CD4-positive, alpha-beta T cell treated with Interleukin-17A for 4 hours (primary cell): ENCODE measurements around the gene RAPGEF1.
"Not testable (repeated sequence)": the region's sequence is repeated elsewhere in the genome, so short reads cannot be mapped to it uniquely, and the experiment has no call there.

Experiments
- DNase-seq: peaks from one replicate; pipeline ENCODE4 v3.0.0-alpha.2; 2020; ENCODE audit warnings: mixed read lengths

Gene RAPGEF1

DNA sequence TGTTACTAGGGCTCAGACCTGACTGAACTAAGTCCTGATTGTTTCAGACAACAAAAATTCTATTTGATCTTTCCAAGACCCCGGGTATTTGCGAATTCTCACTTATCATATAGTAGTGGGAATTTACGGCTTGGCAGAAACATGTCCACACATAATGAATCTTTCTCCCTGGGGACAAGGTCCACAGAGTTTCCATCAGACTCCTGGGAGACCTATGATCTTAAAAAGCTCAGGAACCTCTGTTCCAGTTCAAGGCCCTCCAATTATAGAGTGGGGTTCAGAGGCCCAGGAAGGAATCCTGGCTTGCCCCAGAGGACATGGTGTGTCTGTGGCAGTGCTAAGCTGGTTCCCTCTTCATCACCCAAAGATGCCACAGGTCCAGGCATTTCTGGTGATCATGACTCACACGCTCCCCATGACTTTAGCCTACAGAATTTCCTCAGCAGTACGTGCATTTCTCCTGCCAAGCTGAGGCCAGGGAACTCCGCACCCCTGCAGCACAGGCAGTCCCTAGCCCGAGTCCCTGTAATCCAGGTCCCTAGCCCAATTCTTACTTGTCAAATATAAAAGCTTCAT, 12.6 kb downstream of the RAPGEF1 start:
- no peak for DNase-seq

- peak; percentile 33 for DNase-seq
Measured at GRCh38 chr9:131724683-131725082, 15.2 kb downstream of the RAPGEF1 start.

DNA sequence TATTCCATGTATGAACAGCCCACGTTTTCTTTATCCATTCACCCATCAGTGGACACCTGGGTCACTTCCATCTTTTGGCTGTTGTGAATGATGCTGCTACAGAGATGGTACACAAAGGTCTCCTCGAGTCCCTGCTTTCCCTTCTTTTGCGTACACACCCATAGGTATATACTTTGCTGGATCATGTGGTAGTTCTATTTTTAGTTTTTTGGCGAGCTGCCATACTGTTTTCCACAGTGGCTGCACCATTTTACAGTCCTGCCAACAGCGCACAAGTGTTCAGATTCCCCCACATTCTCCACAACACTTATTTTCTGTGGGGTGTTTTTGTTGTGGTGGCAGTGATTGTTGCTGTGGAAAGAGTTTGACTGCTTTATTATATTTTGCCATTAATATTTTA, 16.2 kb downstream of the RAPGEF1 start:
- DNase-seq, result no peak

GRCh38 chr9:131722255-131722654, 17.6 kb downstream of the RAPGEF1 start:
- DNase-seq, result no peak

DNA sequence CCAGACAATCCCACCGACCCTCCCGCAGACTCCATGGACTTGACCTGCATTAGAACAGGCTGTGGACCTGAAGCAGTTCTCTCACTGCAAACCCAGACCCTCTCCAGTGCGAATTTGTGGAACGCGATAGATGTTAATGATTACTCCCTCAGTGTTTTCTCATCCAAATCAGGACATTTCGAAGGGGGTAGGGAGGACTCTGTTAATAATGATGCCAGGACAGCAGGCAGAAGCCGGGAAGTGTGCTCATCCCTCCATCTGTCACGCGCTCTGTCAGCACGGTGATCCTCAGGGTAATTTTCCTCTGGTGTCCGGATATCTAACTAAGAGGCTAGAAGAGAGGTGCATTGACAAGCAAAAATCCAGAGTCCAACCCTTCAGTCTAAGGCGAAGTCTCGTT, 18.8 kb downstream of the RAPGEF1 start:
- DNase-seq, result no peak

DNA sequence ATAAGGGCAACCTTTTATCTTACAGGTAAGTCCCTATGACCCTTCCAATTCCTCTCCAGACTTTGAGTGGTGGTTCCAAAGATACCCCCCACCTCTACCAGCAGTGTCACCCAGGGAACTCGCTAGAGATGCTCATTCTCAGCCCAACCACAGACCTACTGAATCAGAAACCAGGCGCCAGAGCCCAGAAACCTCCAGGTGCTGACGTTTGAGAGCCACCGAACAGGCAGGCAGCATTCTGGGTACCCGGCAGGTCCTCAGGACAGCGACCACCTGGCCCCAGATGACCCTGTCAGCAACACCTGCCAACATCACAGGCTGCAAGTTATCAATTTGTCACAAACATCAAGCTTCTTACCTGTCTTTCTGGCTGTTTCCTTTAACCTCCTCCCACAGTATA, 19.5 kb downstream of the RAPGEF1 start:
- DNase-seq, result no peak

- no peak for DNase-seq
Measured at GRCh38 chr9:131719262-131719908, 20.5 kb downstream of the RAPGEF1 start.

DNA sequence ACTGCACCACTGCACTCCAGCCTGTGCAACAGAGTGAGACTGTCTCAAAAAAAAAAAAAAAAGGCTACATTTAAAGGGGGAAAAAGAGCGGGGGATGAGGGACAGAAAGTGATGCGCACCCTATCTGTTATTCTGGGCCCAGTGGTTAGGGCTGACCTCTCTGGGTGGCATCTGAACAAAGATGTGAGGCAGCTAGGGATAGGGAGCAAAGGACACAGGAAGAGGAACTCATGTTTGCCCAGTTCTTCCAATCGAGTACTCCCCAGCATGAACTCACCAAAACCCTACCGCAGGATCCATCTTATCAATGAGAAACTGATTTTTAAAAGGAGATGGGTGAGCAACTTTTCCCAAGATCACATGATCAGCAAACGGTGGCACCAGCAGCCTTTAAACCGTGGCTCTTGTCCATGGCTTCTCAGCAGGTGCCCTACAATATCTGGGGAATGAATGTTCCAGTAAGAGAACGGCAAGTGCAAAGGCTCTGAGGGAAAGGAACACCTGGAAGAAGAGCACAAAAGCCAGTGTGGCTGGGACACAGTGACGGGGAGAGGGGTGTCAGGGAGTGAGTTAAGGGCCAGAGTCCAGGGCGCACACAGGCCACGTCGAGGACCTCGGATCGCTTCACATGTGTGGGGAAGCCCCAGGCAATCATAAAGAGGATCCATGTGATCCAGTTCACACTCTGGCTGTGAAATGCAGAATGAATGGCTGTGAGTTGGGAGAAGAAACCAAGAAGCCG, 22.0 kb downstream of the RAPGEF1 start:
- no peak for DNase-seq

DNA sequence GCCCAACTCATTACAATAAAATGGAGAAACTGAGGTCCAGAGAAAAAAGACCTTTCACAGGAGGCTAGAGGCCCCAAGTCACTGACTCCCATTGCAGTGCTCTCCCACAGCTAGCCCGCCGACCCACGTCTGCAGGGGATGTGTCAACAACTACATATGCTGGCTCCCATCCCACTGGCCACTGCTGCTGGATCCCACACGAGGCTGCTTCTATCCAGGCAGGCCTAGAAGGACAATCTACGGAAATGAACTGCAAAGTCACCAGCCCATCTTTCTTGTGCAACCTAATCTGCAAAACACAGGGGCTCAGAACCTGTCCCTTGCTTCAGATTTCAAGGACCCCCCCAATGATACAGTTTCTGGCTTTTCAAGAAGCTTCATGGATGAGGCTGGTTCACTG, 24.0 kb downstream of the RAPGEF1 start:
- DNase-seq, result no peak

DNA sequence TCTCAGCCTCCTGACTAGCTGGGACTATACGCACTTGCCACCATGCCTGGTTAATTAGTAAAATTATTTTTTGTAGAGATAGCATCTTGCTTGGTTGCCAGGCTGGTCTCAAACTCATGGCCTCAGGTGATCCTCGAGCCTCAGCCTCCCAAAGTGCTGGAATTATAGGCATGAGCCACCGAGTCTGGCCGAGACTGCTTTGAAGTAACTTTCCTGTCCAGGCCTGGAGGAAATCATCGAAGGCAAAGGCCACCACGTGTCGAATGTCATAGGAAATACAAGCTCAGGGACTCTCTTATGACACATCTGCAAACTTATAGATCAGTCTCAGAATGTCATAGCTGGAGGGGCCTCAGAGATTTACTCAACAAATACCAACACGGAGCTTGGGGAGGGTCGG, 25.1 kb downstream of the RAPGEF1 start:
- no peak for DNase-seq

- no peak for DNase-seq
Measured at GRCh38 chr9:131714161-131714646, 25.7 kb downstream of the RAPGEF1 start.

DNA sequence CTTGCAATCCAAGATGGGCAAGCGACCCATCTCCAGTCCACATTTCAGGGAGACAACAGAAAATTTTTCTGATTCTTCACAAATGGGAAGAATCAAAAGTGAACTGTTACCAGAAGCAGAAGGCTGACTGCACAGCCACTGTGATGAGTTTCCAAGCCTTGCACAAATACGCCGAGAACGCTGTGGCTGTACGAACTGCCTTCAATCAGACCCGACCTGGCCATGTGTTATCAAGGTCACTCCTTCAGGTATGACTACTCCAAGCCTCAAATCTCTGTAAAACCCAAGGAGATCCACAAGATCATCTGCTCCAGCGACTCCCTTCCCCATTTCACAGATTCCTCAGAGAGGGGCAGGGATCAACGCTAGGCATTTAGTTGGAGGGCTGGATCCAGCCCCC, 26.9 kb downstream of the RAPGEF1 start:
- DNase-seq, result no peak

DNA sequence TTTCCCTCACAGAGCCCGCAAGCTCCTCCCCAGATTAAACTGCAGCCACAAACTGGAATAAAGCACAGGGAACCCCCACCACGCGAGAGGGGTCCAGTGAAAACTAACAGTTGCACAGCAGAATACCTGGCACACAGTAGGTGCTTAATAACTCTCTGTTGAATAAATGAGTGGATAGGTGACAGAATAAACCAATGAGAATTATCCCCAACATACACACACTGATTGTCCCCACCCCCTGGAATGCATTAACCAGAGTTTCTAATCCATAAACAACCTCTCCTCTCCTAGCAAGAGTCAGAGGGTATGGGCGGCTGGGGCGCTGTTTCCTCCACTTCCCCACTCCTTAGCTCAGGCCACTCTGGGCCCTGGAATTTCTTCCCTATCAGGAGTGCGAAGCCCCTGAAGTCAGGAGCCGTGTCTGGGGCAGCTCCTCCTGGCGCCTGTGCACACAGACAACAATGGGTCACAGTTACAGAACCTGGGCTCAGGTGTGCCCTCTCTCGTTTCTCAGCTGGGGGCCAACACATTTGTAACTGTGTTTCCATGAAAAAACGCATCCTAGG, 27.6 kb downstream of the RAPGEF1 start:
- no peak for DNase-seq

GRCh38 chr9:131709771-131710431, 30.0 kb downstream of the RAPGEF1 start:
- DNase-seq, result peak; percentile 32

GRCh38 chr9:131709010-131709770, 30.7 kb downstream of the RAPGEF1 start:
- DNase-seq, result not testable (repeated sequence)

DNA sequence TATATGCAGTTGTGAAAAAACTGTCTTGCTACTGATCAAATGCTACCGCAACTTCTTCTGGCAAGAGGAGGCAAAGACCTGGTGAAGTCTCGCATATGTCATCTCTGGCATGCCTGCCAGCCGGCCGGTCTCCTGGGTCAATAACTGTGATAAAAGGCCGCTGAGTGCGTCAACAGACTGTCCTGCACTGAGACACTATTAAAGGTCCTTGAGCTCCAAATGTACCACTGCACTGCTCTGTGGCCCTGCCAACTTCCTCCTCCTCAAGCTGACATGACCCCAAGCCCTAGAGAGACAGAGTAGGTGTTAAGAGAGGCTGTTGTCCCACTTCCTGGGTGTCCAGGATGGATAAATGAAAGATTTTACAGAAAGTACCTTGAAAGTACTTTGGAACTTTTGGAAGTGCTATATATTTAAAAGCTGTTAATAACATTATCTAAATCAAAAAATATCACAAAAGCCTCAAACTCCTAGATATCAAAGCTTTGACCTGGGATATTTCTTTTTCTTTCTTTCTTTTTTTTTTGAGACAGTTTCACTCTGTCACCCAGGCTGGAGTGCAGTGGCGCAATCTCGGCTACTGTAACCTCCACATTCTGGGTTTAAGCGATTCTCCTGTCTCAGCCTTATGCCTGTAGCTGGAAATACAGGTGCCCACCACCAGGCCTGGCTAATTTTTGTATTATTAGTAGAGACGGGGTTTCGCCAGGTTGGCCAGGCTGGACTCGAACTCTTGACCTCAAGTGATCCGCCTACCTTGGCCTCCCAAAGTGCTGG, 31.5 kb downstream of the RAPGEF1 start:
- DNase-seq, result no peak

GRCh38 chr9:131707733-131708157, 32.1 kb downstream of the RAPGEF1 start:
- no peak for DNase-seq

- no peak for DNase-seq
Measured at GRCh38 chr9:131707050-131707449, 32.8 kb downstream of the RAPGEF1 start.

DNA sequence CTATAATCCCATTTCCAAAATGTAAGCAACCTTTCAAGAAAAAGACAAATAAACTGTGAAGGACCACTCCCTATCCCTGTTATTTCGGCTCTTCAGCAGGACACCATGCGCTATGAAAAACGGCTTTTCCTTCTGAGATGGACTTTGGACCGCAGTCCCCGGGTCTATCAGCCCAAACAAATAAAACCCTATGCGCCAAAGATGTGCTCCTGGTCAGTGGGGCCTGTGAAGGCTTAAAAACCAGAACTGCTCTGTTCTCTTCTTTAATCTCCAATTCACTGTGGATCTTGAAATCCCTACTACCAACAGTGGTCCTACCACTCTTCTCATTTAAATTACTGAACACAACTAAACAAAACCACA, 33.3 kb downstream of the RAPGEF1 start:
- DNase-seq, result no peak

DNA sequence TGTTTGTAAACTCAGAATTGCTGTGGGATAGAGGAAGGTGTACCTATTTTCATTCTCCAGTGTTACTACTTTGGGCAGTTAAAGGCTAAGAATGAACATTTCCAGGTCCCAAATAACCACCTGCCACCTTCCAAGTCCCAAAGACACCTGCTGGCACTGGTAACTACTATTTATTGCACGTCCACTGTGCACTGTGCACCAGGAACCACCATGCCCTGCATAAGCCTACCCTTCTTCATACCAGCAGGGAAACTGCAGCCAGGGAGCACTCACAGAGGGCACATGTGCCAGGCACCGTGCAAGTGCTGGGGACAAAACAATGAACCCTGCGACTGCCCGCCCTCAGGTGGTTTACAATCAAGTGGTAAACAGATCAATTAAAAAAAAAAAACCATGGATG, 34.9 kb downstream of the RAPGEF1 start:
- DNase-seq, result no peak

DNA sequence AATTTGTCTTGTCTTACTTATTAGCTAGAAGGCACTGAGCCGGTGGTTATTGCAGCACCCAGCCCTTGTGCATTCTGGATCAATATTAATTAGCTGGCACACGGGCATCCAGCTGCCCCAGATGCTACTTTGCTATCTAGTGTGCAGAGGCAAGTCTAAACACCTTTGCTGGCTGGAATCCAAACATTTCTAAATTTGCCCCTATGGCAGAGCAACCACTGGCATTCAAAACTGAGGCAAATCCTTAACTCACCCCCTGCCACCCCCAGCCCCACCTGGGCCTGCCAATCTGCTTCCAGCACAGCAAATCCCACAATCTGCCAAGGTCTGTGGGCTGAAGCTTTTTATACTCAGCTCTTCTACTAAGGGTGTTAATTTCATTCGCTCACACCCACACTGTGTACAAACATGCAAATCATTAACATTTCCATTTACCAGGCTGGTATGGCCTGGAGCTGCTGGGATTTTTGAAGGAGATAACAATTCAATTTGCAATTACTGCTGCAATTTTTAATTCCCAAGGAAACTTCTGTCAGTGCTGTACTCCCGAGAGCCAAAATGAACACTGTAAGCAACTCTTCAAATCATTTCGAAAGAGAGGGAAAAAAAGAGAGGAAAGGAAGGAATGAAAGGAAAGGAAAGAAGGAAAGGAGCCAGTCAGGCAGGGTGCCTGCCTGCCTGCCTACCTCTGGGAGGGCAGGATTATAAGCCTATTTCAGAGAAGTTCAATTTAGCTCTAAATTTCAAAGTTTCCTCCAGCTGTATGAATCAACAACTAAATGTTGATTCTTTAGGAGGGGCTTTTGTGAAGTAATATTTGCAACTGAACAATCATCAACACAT, 35.5 kb downstream of the RAPGEF1 start:
- DNase-seq, result no peak
